ENCODE data around the gene PAK5. TPM values are rescaled to one million over a fixed set of nuclear protein-coding genes. Genes with fewer than 3 reads are reported as not detected.

The PAK5 gene
- total RNA-seq, 2 donors from 2014 or later: not detected

DNA sequence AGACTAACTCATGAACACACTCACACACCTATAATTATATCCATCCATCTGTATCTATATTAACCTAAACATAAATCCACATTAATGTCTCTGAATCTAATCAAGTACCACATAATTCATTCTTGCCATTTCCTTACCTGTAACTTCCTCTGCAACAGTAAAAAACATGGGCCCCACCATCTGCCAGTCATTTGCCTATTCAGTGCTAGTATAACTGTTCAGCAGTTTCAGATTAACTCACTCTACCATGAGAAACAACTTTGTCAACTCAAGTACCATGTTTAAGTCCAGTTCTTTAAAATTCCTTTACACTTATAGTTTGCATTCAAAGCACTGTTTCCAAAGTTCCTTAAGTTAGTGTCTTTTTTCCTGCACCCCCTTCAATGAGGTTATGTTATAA, 255.7 kb downstream of the PAK5 start:
- ATAC-seq (no peak), DNase-seq (ENCODE audit: low spot score in 2 of 2) (no peak)
- Mint-ChIP-seq H3K36me3 (peaks cover 0 to 6% of the 10 kb centered on the region in 2 donors), H3K9me3 (peaks cover 0 to 2% of the 10 kb centered on the region in 2 donors), H3K27ac (no peak overlapping the region)

DNA sequence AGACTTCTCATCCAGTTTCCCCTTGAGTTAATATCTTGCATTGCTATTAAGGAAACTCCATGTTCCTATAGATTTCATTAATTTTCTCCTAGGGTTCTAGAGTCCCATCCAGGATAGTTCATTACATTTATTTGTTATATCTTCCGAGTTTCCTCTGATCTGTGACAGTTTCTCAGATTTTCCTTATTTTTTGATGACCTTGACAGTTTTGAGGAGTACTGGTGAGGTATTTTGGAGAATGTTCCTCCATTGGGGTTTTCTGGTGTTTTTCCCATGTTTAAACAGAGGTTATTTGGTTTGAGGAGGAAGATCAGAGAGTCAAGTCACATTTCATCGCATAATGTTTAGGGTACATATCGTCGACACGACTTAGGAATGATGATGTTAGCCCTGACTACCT, 256.7 kb downstream of the PAK5 start:
- H3K36me3 Mint-ChIP-seq: peaks cover 0 to 6% of the 10 kb centered on the region in 2 donors
- DNase-seq (ENCODE audit: low spot score in 2 of 2): no peak
- H3K27ac Mint-ChIP-seq: no peak overlapping the region
- H3K9me3 Mint-ChIP-seq: peaks cover 0 to 2% of the 10 kb centered on the region in 2 donors
- ATAC-seq: no peak

DNA sequence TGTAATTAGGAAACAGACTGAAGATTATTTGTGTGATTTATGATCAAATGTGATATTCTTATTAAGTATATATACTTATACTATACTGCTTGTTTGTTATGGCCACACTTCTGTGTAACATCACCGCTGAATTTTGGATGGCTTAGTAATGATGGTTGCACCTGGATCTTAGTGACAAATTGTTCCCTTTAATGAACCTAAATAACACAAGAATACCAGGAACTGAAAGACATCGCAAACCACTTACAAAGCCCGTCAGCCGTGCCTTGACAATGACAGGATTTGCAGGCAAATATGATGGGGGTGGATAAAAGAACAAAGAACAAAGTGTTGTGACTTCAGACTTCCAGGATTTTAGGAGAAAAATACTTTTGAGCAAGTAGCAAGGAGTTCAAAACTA, 257.4 kb downstream of the PAK5 start:
- ATAC-seq (no peak), DNase-seq (ENCODE audit: low spot score in 2 of 2) (no peak)
- Mint-ChIP-seq H3K36me3 (peaks cover 0 to 6% of the 10 kb centered on the region in 2 donors), H3K9me3 (peaks cover 0 to 2% of the 10 kb centered on the region in 2 donors), H3K27ac (no peak overlapping the region)

DNA sequence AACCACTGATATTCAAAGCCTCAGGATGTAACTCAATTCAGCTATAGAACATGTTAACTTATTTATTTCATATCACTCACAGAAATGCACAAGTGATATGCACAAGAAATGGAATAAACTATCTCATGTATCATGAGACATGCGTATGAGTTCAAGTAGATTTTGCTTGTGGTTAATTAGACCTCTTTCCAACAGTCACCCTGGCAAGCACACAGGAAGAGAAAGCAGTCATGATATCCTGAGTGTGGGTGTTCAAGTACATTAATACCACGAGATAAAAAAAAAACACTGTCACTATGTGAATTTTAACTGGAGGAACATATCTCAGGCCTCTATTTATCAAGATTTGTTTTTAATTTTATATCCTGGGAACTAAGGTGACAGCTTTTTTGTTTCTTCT, 260.3 kb downstream of the PAK5 start:
- peaks cover 0 to 6% of the 10 kb centered on the region in 2 donors for H3K36me3 Mint-ChIP-seq
- no peak for DNase-seq (ENCODE audit: low spot score in 2 of 2)
- no peak overlapping the region for H3K27ac Mint-ChIP-seq
- H3K9me3 Mint-ChIP-seq: peaks cover 0 to 2% of the 10 kb centered on the region in 2 donors
- ATAC-seq: no peak

DNA sequence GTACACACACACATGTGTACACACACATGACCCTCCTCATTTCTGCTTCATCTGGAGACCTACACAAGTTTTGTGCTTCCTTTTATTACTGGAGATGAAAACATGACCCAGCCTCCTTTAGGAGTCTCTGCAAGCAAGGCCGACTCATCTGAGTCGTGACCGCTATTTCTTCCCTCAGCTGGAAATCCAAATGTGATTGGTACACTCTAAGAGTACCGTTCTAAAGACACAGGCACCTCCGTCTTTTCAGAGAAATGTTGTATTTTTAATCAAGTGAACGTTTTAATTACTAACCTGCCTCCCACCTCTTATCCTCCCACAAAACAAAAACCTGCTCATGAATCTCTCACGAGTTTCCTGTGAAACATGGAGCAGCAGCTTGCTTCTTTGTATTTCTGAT, 261.5 kb downstream of the PAK5 start:
- peaks cover 0 to 6% of the 10 kb centered on the region in 2 donors for H3K36me3 Mint-ChIP-seq

DNA sequence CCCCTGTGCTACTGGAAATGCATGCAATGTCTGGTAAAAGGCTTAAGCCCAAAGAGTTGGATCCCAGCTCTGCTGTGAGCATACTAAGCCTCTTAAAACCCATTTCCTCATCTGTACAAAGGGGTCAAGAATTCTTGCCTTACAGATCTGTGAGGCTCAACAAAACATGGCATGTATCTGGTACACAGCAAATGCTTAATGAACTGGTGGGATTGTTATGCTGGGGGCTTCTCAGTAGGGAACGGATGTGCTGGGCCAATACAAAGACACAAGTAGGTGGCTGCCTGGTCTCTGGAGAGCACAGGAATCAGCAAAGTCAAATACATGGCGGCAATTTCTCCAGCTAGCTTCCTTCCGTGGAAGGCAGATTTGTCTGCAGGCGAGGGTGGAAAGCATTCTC, 262.2 kb downstream of the PAK5 start:
- DNase-seq (ENCODE audit: low spot score in 2 of 2): no peak
- peaks cover 0 to 6% of the 10 kb centered on the region in 2 donors for H3K36me3 Mint-ChIP-seq
- H3K9me3 Mint-ChIP-seq: peaks cover 0 to 2% of the 10 kb centered on the region in 2 donors
- H3K27ac Mint-ChIP-seq: no peak overlapping the region
- no peak for ATAC-seq

More for the DNA sequence above, 261.5 kb downstream of the PAK5 start:
- ATAC-seq: no peak
- DNase-seq (ENCODE audit: low spot score in 2 of 2): no peak
- H3K27ac Mint-ChIP-seq: no peak overlapping the region
- peaks cover 0 to 2% of the 10 kb centered on the region in 2 donors for H3K9me3 Mint-ChIP-seq

DNA sequence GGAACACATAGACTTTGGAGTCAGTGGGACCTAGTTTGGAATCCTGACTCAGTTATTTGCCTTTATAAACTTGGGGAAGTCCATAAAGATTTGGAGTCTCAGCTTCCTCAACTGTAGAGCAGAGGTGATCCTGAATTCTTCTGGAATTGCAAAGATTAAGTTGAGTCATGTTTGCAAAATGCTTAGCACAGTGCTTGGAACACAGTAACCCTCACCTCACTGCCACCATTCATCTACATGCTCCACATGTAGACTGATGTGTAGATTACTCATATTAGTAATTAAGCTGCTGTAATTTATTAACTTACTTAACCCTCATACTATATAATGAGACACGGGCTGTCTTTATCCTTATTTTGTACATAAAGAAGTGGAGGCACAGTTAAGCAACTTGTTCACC, 263.0 kb downstream of the PAK5 start:
- DNase-seq (ENCODE audit: low spot score in 2 of 2) (no peak), ATAC-seq (no peak)
- no peak overlapping the region for H3K27ac Mint-ChIP-seq
- peaks cover 0 to 6% of the 10 kb centered on the region in 2 donors for H3K36me3 Mint-ChIP-seq
- H3K9me3 Mint-ChIP-seq: peaks cover 0 to 2% of the 10 kb centered on the region in 2 donors

DNA sequence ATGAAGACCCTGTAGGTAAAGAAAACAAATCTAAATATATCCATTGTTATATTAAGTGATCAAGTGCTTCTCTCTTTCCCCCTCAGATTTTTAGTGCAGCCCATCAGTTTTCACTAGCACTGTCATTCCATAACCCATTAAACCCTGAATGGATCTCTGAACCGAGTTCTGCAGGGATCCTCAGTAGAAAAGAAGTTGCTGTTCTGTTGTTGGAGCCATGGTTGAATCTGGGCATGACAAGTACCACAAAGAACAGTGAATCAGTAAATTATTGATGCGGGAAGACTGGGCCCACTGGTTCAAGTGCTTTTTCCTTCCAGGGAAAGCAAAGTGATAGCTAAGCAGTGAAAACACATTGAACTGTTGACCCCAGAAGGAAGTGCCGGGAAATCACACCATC, 264.1 kb downstream of the PAK5 start:
- Mint-ChIP-seq H3K27ac (no peak overlapping the region), H3K36me3 (no peaks in the 10 kb centered on the region), H3K9me3 (no peaks in the 10 kb centered on the region)
- ATAC-seq (no peak), DNase-seq (ENCODE audit: low spot score in 2 of 2) (no peak)

DNA sequence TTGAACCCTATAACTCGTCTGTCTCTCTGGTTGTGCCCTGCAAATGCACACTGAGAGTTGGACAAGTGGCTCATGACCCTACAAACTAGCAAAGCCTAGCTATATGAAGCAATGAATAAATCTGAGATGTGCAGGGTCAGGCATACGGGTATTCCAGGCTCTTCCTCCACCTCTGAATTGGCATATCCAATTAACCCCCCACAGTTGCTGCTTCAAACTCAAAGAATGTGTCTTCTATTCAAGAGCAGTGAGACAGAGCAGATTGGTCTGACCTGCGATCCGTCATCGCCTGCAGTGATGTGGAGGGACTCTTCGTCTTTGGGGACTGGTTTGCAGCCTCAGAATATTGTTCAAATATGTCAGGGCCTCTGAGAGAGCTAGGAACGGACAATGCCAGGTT, 264.7 kb downstream of the PAK5 start:
- ATAC-seq: no peak

DNA sequence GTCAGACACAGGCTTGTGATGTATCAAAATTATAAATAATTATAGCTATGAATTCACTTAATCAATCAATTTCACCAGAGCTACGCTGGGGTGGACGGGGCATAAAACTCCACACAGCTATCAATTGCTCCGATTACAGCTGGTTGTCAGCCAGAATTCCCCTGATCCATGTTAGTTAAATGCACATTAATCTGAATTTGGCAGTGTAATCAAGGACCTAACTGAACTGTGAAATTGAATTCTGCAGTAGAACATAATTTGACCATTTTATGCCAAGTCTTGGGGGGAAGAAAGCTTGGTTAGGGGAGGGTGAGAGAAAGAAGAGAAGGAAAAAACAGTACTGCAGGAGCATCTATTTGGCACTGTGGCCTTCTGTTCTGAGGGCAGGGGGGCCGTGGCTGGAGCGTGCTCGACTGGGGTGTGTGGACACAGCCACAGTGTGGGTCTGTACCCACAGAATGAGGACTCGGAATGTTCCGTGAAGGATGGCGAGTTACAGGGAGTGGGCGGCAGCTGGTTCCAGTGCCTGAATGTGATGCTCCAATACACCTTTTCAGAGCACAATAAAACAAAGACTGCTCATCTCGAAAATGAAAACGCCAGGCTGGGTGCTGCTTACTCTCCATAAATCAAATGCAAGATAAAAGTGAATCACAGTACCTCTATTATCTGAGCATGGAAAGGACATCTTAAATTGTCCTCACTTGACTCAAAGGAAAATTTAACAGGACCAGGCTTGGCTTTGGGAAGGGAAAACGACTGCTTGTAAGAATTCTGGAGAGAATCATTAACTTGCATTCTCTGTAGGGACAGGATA, 265.3 kb downstream of the PAK5 start:
- no peak for ATAC-seq
- Mint-ChIP-seq H3K9me3 (peaks cover 0 to 4% of the 10 kb centered on the region in 2 donors), H3K27ac (no peak overlapping the region), H3K36me3 (no peaks in the 10 kb centered on the region)
- DNase-seq (ENCODE audit: low spot score in 2 of 2): no peak

More for the DNA sequence above, 264.7 kb downstream of the PAK5 start:
- Mint-ChIP-seq H3K9me3 (peaks cover 0 to 3% of the 10 kb centered on the region in 2 donors), H3K36me3 (no peaks in the 10 kb centered on the region), H3K27ac (no peak overlapping the region)
- DNase-seq (ENCODE audit: low spot score in 2 of 2): no peak

DNA sequence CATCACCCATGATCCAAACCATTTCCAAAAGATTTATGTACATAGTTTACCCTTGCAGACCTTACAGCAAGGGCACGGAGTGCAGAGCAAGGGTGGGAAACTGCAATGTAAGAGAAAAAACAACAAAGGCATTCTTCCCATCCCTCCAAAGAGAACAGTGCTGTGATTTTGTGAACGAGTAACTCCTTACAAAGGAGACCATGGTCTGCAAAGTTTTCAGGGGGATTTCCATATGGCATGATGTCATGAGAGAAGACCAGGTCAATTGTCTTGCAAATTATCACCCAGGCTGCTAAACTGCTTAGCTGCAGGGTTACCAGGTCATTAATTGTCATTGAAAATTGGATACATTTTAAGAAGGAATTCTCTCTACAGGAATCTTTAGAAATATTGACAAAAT, 266.2 kb downstream of the PAK5 start:
- no peak for DNase-seq (ENCODE audit: low spot score in 2 of 2)
- no peak overlapping the region for H3K27ac Mint-ChIP-seq
- no peaks in the 10 kb centered on the region for H3K36me3 Mint-ChIP-seq
- peaks cover 0 to 4% of the 10 kb centered on the region in 2 donors for H3K9me3 Mint-ChIP-seq
- ATAC-seq: no peak

DNA sequence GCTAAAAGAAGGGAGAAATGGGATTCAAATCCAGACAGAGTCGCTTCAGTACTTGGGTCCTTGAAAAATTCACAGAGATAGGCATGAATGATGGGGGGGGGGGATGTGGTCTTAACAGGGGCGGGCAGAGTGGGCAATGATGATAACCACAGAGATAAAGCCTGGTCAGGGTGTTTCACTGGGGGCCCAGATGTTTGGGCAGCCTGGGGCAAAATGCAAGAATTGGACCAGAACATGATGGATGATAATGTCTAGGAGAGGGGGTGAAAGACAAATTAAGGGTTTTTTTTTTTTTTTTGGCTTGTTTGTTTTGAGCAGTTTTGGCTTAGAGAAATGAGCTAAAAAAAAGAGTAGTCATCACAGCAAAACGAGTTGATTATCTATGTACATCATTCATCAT, 267.1 kb downstream of the PAK5 start:
- no peaks in the 10 kb centered on the region for H3K36me3 Mint-ChIP-seq
- H3K27ac Mint-ChIP-seq: no peak overlapping the region
- ATAC-seq (no peak), DNase-seq (ENCODE audit: low spot score in 2 of 2) (no peak)
- H3K9me3 Mint-ChIP-seq: peaks cover 0 to 4% of the 10 kb centered on the region in 2 donors

DNA sequence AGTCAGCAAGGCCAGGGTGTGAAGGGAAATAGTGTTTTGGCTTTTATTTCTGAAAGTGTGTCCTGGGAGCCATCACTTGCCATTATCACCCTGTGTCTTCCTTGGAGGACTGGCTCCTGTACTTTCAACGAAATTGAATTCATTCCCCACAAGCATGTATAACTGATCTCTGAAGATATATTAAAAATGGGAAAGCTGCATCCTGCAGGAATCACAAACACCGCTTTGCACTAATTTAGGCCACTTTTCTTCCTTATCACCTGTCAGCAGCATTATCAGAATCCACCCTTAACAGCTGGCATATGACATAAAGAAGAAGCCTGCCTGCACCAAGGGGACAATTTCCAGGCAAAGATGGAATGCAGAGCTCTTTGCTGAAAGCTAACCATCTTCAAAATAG, 268.3 kb downstream of the PAK5 start:
- DNase-seq (ENCODE audit: low spot score in 2 of 2): no peak
- Mint-ChIP-seq H3K9me3 (peaks cover 3 to 4% of the 10 kb centered on the region in 2 donors), H3K27ac (no peak overlapping the region), H3K36me3 (no peaks in the 10 kb centered on the region)
- no peak for ATAC-seq

DNA sequence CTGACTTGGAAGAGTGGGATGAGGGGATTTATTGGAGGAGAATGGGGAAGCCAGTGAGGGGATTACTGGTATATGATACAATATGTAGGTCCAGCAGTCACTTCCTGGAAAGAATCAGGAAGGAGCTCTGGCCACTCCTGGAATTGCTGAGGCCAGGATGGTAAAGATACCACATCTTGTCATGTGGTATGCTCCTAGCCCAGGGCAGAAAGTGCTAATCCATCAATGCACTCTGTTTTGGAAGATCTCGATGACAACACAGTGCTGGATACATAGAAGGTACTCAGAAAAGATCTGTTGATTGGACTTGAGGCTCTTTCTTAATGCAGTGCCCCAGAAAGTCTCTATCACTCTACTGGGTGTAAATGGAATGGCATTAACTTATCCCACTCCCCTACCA, 271.9 kb downstream of the PAK5 start:
- no peak for DNase-seq (ENCODE audit: low spot score in 2 of 2)
- Mint-ChIP-seq H3K27ac (no peak overlapping the region), H3K36me3 (no peaks in the 10 kb centered on the region), H3K9me3 (peaks cover 3 to 4% of the 10 kb centered on the region in 2 donors)
- ATAC-seq: no peak

DNA sequence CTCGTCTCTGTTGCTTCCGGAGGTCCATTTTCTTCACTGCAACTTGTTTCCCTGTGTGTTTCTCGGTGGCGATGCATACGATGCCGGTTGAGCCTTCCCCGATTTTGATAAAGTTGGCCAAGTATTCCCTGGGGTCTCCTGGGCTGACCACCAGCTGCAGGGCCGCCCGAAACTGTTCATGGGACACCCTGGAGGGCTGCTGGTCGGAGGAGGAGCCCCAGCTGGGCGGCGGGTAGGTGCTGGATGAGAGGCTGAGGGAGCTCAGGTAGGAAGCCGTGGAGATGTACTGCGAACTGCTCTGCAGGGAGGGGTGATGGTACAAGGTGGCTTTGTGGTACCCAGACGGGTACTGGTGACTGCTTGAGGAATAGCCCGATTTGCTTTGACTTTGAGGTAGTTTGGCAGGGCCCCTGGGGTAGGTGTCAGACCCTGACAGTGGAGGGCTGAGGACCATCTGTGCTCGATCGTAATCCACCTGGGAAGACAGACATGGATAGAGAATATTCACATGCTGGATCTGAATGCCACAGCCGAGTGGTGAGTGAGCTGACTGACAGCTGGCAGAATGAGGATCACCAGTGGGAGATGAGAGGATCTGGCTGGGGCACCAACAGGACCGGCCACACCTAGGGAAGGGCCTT, 272.8 kb downstream of the PAK5 start:
- no peaks in the 10 kb centered on the region for H3K36me3 Mint-ChIP-seq
- ATAC-seq (no peak), DNase-seq (ENCODE audit: low spot score in 2 of 2) (no peak)
- peaks cover 3 to 4% of the 10 kb centered on the region in 2 donors for H3K9me3 Mint-ChIP-seq
- no peak overlapping the region for H3K27ac Mint-ChIP-seq

DNA sequence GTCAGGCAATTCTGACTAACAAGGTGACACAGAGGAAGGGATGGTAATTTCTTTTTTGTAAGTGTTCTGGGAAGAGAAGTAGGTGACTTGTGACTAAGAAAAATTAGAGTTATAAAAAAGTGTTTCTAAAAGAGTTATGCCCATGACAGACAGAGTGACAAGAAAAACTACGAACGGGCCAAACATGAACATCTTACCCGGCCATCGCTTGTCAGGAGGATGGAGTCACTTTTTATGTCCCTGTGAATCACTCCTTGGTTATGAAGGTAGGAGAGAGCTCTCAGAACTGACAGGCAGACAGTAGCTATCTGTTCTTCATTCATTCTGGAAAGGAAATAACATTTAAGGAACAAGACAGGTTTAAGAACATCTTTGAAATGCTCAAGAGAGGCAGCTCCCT, 281.5 kb downstream of the PAK5 start:
- H3K36me3 Mint-ChIP-seq: no peaks in the 10 kb centered on the region
- ATAC-seq: no peak
- H3K9me3 Mint-ChIP-seq: peaks cover 9 to 22% of the 10 kb centered on the region in 2 donors
- no peak overlapping the region for H3K27ac Mint-ChIP-seq
- no peak for DNase-seq (ENCODE audit: low spot score in 2 of 2)

DNA sequence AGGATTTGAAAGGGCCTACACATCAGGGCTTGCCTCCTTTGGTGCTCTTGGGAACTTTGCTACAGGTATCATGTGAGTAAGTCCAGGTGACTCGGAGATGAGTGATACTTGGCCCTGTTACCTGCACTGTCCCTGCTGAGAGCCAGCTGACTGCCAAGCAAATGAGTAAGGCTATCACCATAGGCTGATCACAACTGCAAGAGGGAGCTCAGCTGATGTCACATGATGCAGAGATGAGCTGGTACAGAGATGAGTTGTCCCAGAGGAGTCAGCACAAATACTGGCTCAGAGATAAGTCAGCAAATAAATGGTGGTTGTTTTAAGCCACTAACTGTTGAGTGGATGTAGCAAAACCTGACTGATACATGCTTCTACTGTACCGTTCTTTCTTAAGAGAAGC, 283.1 kb downstream of the PAK5 start:
- ATAC-seq: no peak
- no peak overlapping the region for H3K27ac Mint-ChIP-seq
- H3K36me3 Mint-ChIP-seq: no peaks in the 10 kb centered on the region
- no peak for DNase-seq (ENCODE audit: low spot score in 2 of 2)
- peaks cover 9 to 22% of the 10 kb centered on the region in 2 donors for H3K9me3 Mint-ChIP-seq

Measured in activated naive CD4-positive, alpha-beta T cell treated with anti-CD3 and anti-CD28 coated beads, Interleukin-2, amount 50 U/mL, for 72 hours (primary cell).